K562 (cell line): ENCODE data around the gene AGAP3. TPM values are rescaled to one million over a fixed set of nuclear protein-coding genes. Genes with fewer than 3 reads are reported as not detected.

Experiments
- ARNT ChIP-seq, 2 experiments: fragments of 450-650 bp; IDR thresholded peaks; 2 replicates each; pipeline ENCODE4 v1.6.1; 2016; ENCODE audit warnings: mild to moderate bottlenecking in 1 of 2
- ATF7 ChIP-seq: fragments of 450-650 bp; IDR thresholded peaks from 2 replicates; pipeline ENCODE4 v1.7.1; 2014; ENCODE audit warnings: mild to moderate bottlenecking, moderate library complexity
- CBX2 ChIP-seq: fragments of 200-600 bp; sonication (generic); IDR thresholded peaks from one replicate; pipeline ENCODE4 v1.6.1; 2012; ENCODE audit warnings: mild to moderate bottlenecking, low read length, inconsistent platforms; ENCODE audit not compliant: insufficient read depth, poor library complexity, severe bottlenecking
- ELF1 ChIP-seq: fragments of 200-800 bp; sonication (Bioruptor generic); IDR thresholded peaks from 2 replicates; pipeline ENCODE4 v1.6.1; 2016; ENCODE audit warnings: missing genetic modification characterization, missing compliant biosample characterization
- FIP1L1 ChIP-seq: fragments of 200-400 bp; formaldehyde crosslinking; IDR thresholded peaks from 2 replicates; pipeline ENCODE4 v1.6.1; 2018; ENCODE audit warnings: mild to moderate bottlenecking, low read depth, low read length; ENCODE audit not compliant: poor library complexity, severe bottlenecking
- FOXK2 ChIP-seq, 2 experiments: fragments of 450-650 bp; IDR thresholded peaks in 1 of 2; conservative IDR thresholded peaks in 1 of 2; 2 replicates each; pipeline ENCODE4 v1.6.1; 2016; ENCODE audit warnings: low read depth in 2 of 2, mild to moderate bottlenecking in 1 of 2
- HDAC2 ChIP-seq: fragments of 450-650 bp; IDR thresholded peaks from 2 replicates; pipeline ENCODE4 v1.6.1; 2016; ENCODE audit warnings: mild to moderate bottlenecking
- HDGF ChIP-seq: fragments of 450-650 bp; IDR thresholded peaks from 2 replicates; pipeline ENCODE4 v1.6.1; 2016
- HMGXB4 ChIP-seq: sonication (generic); formaldehyde crosslinking; IDR thresholded peaks from 2 replicates; pipeline ENCODE4 v1.8.1; 2023; ENCODE audit warnings: mild to moderate bottlenecking, missing genetic modification reagents
- IRF2 ChIP-seq: sonication (generic); formaldehyde crosslinking; IDR thresholded peaks from 2 replicates; pipeline ENCODE4 v1.8.1; 2022; ENCODE audit warnings: mild to moderate bottlenecking, missing genetic modification reagents
- MBD2 ChIP-seq: sonication (generic); IDR thresholded peaks from 2 replicates; pipeline ENCODE4 v1.6.1; 2016; ENCODE audit warnings: low read depth, borderline replicate concordance
- PHB ChIP-seq: fragments of 250-450 bp; sonication (Bioruptor Pico); IDR thresholded peaks from 2 replicates; pipeline ENCODE4 v1.5.0; 2021
- PHB2 ChIP-seq: fragments of 450-650 bp; IDR thresholded peaks from 2 replicates; pipeline ENCODE4 v1.6.1; 2017; ENCODE audit warnings: low read depth
- SMARCA5 ChIP-seq: fragments of 450-650 bp; IDR thresholded peaks from 2 replicates; pipeline ENCODE4 v1.6.1; 2016
- TFAM ChIP-seq: fragments of 250-450 bp; sonication (Bioruptor Pico); conservative IDR thresholded peaks from 2 replicates; pipeline ENCODE4 v1.5.0; 2021; ENCODE audit warnings: mild to moderate bottlenecking, moderate library complexity
- TFAP4 ChIP-seq: sonication (generic); formaldehyde crosslinking; IDR thresholded peaks from 2 replicates; pipeline ENCODE4 v1.8.0; 2022; ENCODE audit warnings: missing genetic modification reagents, mild to moderate bottlenecking, moderate library complexity, borderline replicate concordance
- ZBTB12 ChIP-seq: fragments of 250-450 bp; sonication (Bioruptor Pico); IDR thresholded peaks from 2 replicates; pipeline ENCODE4 v1.4.0; 2020
- ZEB2 ChIP-seq: fragments of 450-650 bp; IDR thresholded peaks from 2 replicates; pipeline ENCODE4 v1.6.1; 2016
- ZFPM2 ChIP-seq: fragments of 250-450 bp; sonication (Bioruptor Pico); IDR thresholded peaks from 2 replicates; pipeline ENCODE4 v1.5.1; 2022; ENCODE audit warnings: mild to moderate bottlenecking
- ZNF395 ChIP-seq: fragments of 200-800 bp; sonication (Bioruptor generic); IDR thresholded peaks from 2 replicates; pipeline ENCODE4 v1.6.1; 2017; ENCODE audit warnings: missing genetic modification characterization, missing compliant biosample characterization
- ZNF589 ChIP-seq: fragments of 200-800 bp; sonication (Bioruptor generic); IDR thresholded peaks from 2 replicates; pipeline ENCODE4 v1.6.1; 2016; ENCODE audit warnings: low read depth, missing genetic modification characterization, missing compliant biosample characterization
- polyA plus RNA-seq, 8 experiments: library from polyadenylated mRNA; depleted of rRNA in 4 of 8; stranded (reverse) in 5 of 8; unstranded in 3 of 8; fragments of >200 nt; fragmentation: Nextera tagmentation in 2 of 8; fragmentation: Illumina TruSeq in 1 of 8; extraction: Ambion mirVana in 2 of 8; extraction: Trizol in 1 of 8; gene quantifications; 2 replicates each; pipeline versions ENCODE4 v1.2.1 to v1.2.3, GENCODE V29; 2011 to 2014; ENCODE audit warnings: inconsistent platforms in 1 of 8, missing spikeins in 1 of 8
- total RNA-seq, 7 experiments: library from RNA; depleted of rRNA in 6 of 7; stranded (reverse); fragments of >200 nt in 6 of 7; fragmentation: Illumina TruSeq in 2 of 7; extraction: Trizol in 2 of 7; gene quantifications; 2 replicates each; pipeline versions ENCODE4 v1.2.1 to v1.2.3, GENCODE V29; 2011 to 2021; ENCODE audit warnings: low replicate concordance in 1 of 7

The AGAP3 gene
- total and polyA plus RNA-seq, 9 of the 15 experiments (the other 6 are each of a cell fraction or from before 2014, with no cell fraction given): 3.4 to 208 (median 62.2) TPM

- TF ChIP-seq ARNT (IDR thresholded peaks at IDR 0.05): peak in 1 of 2 experiments; percentile 68; a peak in 1 of 4 replicates
- TF ChIP-seq SMARCA5: peak; percentile 83
- peak; percentile 59; the same call in 1 of the 2 replicates for TF ChIP-seq HDGF
- TF ChIP-seq HMGXB4 (CRISPR knock-in tag): no peak
- no peak for TF ChIP-seq TFAM (CRISPR knock-in tag)
- TF ChIP-seq ATF7: peak; percentile 90
- no peak for TF ChIP-seq MBD2
- TF ChIP-seq PHB: no peak
- 0 out of 2 replicates have a peak, but pooled peaks have one; percentile 22 for TF ChIP-seq ZNF395 (CRISPR knock-in tag)
- no peak for TF ChIP-seq CBX2
- TF ChIP-seq FOXK2 (conservative IDR thresholded peaks at IDR 0.05 in 1 of 2, IDR thresholded peaks at IDR 0.05 in 1 of 2; ENCODE audit: low read depth in 2 of 2): peak; percentile 48 to 51; a peak in 2 of 4 replicates
- no peak for TF ChIP-seq ZBTB12 (CRISPR knock-in tag)
- 0 out of 2 replicates have a peak, but pooled peaks have one; percentile 39 for TF ChIP-seq ZEB2
- TF ChIP-seq HDAC2: peak; percentile 36; the same call in 1 of the 2 replicates
- TF ChIP-seq IRF2 (CRISPR knock-in tag): no peak
- TF ChIP-seq ELF1: no peak
- TF ChIP-seq TFAP4: 0 out of 2 replicates have a peak, but pooled peaks have one; percentile 6
- TF ChIP-seq PHB2: 0 out of 2 replicates have a peak, but pooled peaks have one; percentile 45
- no peak for TF ChIP-seq ZNF589 (CRISPR knock-in tag)
- no peak for TF ChIP-seq FIP1L1
- TF ChIP-seq ZFPM2 (CRISPR knock-in tag): no peak
Measured at GRCh38 chr7:151109094-151110048, 23.1 kb downstream of the AGAP3 start (continued).
